Left colon (tissue), 2 donors: Measurements from ENCODE around the gene DENND2D. TPM values are rescaled to one million over a fixed set of nuclear protein-coding genes. Genes with fewer than 3 reads are reported as not detected.

Experiments
- ATAC-seq: fragments of 200-7000 bp; cut with Tn5 transposase; one replicate; pipeline ENCODE4 v1.9.1; 2020; ENCODE audit warnings: mild to moderate bottlenecking, moderate library complexity
- DNase-seq, 2 donors: peaks; one replicate each; pipeline ENCODE4 v3.0.0-alpha.2; 2020
- intact Hi-C, 2 donors: fragments of 100-400 bp; cut with DNase I in 1 of 2; cut with micrococcal nuclease in 1 of 2; formaldehyde crosslinking; loops; one replicate each; pipeline versions ENCODE4 v1.11.2 to v1.14.0; 2022; cut with DNase I, micrococcal nuclease
- long read RNA-seq: library from polyadenylated mRNA; unstranded; transcript quantifications from one replicate; pipeline ENCODE4 v2.0.0, GENCODE V29; 2021
- total RNA-seq, 2 donors: library from RNA; stranded (reverse); fragmentation: NEBNext Ultra II Directional; extraction: Animal tissue kit (Norgen Biotek cat#: 25700); gene quantifications; one replicate each; pipeline ENCODE4 v1.2.1, GENCODE V29; 2021
- donor health status: DM: no; HTN: no; CAD: no.
- donor health status: DM: yes; HTN: yes; CAD: no.

The DENND2D gene, protein sequence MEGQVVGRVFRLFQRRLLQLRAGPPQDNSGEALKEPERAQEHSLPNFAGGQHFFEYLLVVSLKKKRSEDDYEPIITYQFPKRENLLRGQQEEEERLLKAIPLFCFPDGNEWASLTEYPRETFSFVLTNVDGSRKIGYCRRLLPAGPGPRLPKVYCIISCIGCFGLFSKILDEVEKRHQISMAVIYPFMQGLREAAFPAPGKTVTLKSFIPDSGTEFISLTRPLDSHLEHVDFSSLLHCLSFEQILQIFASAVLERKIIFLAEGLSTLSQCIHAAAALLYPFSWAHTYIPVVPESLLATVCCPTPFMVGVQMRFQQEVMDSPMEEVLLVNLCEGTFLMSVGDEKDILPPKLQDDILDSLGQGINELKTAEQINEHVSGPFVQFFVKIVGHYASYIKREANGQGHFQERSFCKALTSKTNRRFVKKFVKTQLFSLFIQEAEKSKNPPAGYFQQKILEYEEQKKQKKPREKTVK
- total RNA-seq: 10 to 100 TPM; 54.1 to 63.5 TPM
- long read RNA-seq, transcript DENND2D-202 (12 exons, 1,894 nt): major isoform, 60 of 103 reads
- long read RNA-seq, partial matches to known transcripts: 13 of 103 reads
- long read RNA-seq, other reads (novel, unspliced or antisense): 27 of 103 reads

GRCh38 chr1:111199881-111200801 lies at the start of gene DENND2D:
Gene DENND2D, minus strand, starts transcription at chr1:111200646. Its CDS starts 187 bp downstream, at chr1:111200459.
- intact Hi-C loops: no loop called here
- peak; percentile 57 to 69 for DNase-seq
- ATAC-seq: peak; percentile 17

- no peak for DNase-seq
- intact Hi-C loops: no loop called here
These were observed 49.5 kb upstream of the DENND2D start for GRCh38 chr1:111249960-111250359.

DNA sequence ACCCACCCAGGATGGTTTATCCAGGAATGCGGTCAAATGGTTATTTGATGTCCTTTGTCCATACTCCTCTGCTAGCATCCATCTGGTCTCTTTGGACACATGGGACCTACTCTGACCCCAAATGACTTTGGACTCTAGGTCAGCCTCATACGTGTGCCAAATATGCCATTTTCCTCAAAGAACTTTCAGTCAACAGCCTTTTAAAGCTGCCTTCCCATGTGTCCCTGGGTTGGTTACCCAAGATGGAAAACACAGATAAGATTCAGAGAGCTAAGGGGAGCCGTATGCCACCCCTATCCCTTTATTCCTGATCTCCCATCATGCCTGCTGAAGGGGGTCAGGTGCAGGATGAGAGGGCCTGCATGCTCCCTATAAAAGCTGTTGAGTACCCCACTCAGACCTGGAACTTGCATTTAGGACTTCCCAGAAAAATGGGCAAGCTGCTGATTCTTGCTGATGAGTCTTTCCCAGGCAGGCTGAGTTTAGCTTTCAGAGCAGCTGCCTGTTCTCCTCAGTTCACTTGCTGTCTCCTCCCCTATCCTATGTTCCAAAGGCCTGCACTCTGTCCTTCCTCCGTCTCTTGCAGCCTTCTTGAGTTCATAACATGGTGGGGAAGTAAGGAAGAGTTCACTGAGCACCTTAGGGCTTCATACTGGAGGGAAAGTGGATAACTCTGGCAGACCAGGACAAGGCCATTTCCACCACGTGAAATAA lies 46.8 kb upstream of the DENND2D start:
- ATAC-seq (no peak), DNase-seq (no peak)
- intact Hi-C loops: no loop called here

More at GRCh38 chr1:111249960-111250359, 49.5 kb upstream of the DENND2D start:
- ATAC-seq: no peak

- DNase-seq: no peak
- ATAC-seq: no peak
These were observed 42.5 kb upstream of the DENND2D start for GRCh38 chr1:111242805-111243523.

DNA sequence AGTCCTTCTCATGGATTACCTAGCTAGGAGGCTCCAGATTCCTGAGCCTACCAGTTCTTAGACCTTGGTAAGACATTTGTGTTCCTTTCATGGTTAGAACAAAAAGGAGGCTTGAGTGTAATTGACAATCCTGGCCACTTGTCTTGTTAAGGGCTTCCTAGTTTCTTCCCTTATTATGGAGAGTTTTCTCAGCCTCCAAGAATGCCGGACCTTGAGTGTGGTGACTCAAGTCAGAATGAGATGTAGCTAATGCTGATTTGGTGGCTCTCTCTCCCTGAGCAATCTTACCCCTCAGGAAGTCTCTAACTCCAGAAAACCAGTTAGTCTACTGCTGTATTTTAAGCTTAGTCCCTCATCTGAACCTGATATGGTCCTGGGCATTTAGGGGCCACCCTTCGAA lies 41.4 kb upstream of the DENND2D start:
- intact Hi-C loops: no loop called here
- DNase-seq (no peak), ATAC-seq (no peak)

More at GRCh38 chr1:111242805-111243523, 42.5 kb upstream of the DENND2D start:
- intact Hi-C loops: no loop called here

DNA sequence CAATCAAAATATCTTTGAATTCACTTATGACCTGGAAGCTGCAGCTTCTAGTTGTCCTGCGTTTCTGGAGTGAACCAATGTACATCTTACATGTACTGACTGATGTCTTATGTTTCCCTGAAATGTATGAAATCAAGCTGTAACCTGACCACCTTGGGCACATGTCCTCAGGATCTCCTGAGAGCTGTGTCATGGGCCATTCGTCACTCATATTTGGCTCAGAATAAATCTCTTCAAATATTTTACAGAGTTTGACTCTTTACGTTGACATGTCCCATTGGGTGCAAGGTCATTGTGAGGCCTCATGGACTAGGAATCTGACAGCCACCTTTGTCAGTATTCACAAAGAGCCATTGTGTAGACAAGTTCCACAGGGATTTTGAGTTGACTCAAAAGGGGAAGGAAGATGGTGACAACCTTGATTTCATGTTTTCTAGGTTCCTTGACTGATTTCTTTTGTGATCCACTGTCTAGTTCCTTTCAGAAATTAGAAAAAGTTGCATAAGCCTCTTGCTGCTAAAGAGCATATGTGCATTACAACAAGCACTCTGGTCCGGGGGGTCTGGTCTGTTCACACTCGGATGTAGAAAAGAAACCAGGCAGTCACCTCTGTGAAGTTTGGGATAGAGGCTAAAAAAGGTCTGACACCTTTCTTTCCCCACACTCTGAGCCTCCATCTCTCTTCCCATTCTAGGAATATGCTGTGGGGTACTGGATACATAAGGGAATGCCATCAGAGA lies 37.8 kb upstream of the DENND2D start:
- intact Hi-C loops: no loop called here
- ATAC-seq (no peak), DNase-seq (no peak)

DNA sequence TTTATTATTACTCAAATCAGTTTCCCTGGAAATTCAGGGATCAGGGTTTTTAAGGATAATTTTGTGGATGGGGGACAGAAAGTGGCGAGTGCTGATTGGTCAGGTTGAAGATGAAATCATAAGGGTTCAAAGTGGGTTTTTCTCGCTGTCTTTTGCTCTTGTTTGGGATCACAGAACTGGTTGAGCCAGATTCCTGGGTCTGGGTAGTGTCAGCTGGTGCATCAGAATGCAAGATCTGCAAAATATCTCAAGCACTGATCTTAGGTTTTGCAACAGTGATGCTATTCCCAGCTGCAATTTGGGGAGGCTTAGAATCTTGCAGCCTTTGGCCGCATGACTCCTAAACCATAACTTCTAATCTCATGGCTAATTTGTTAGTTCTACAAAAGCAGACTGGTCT lies 36.4 kb upstream of the DENND2D start:
- intact Hi-C loops: no loop called here
- no peak for ATAC-seq
- no peak for DNase-seq

DNA sequence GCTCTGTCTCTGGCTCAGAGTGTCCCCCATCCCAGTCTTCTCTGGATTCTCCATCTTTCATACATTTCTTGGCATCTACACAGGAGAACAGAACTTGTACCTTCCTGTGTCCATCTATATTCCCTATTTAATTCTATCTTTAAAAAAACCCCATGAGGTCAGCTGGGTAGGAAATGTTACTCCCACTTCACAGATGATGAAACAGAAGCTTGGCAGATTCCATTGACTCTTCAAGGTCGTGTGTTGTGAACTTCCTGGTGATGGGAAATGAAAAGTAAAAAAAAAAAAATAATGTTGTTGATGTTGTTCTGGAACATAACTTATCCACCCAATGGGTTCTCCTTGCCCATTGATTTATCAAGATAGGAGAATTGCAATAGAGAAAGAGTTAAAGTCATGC lies 35.9 kb upstream of the DENND2D start:
- intact Hi-C loops: no loop called here
- ATAC-seq (no peak), DNase-seq (no peak)

- ATAC-seq (no peak), DNase-seq (no peak)
- intact Hi-C loops: no loop called here
These were observed 34.4 kb upstream of the DENND2D start for GRCh38 chr1:111234866-111235265.

- DNase-seq: no peak
- intact Hi-C loops: no loop called here
- no peak for ATAC-seq
These were observed 33.8 kb upstream of the DENND2D start for GRCh38 chr1:111234258-111234657.

GRCh38 chr1:111232134-111232533 lies 31.7 kb upstream of the DENND2D start:
- ATAC-seq (no peak), DNase-seq (no peak)
- intact Hi-C loops: no loop called here

GRCh38 chr1:111228748-111229126 lies 28.3 kb upstream of the DENND2D start:
- DNase-seq: no peak
- ATAC-seq: no peak
- intact Hi-C loops: loop anchor here in 1 of 2 donors (10.0 kb wide), 1 partner anchor 536 kb away; no protein-coding TSS in a partner anchor

- ATAC-seq: no peak
- intact Hi-C loops: loop anchor here in 1 of 2 donors (10.0 kb wide), 1 partner anchor 537 kb away; no protein-coding TSS in a partner anchor
- DNase-seq: no peak
These were observed 27.7 kb upstream of the DENND2D start for GRCh38 chr1:111227851-111228747.

GRCh38 chr1:111227434-111227833 lies 27.0 kb upstream of the DENND2D start, which contains the start of gene CHI3L2:
Gene CHI3L2, plus strand, starts transcription at chr1:111227713. Its CDS starts 17 bp downstream, at chr1:111227730.
- no peak for ATAC-seq
- intact Hi-C loops: loop anchor here in 1 of 2 donors (10.0 kb wide), 1 partner anchor 537 kb away; no protein-coding TSS in a partner anchor
- DNase-seq: no peak

DNA sequence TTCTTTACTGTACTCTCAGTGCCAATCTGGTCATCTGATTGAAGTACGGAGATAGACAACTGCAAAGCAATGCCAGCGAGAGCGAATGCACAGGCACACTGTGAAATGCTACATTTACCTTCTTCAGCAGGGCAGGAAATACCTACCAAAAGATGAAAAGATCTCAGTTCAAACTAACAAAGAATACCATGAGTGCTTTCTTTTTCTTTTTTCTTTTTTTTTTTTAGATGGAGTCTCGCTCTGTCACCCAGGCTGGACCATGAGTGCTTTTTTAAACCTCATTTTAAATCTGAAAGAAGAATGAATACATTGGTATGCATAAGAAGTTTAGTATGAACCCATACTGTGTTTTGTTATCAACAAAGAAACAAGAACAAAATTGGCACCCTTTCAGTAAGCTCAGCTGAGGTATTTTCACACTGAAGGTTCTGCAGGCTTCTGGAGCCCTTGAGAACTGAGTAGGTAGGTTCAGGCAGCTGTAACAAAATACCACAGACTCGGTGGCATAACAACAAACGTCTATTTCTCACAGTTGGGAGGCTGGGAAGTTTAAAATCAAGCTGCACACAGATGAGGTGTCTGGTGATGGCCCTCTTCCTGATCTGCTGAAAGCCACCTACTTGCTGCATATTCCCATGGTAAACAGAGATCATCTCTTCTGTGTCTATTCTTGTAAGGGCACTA lies 25.4 kb upstream of the DENND2D start:
- ATAC-seq (no peak), DNase-seq (no peak)
- intact Hi-C loops: loop anchor here in 1 of 2 donors (10.0 kb wide), 1 partner anchor 539 kb away; no protein-coding TSS in a partner anchor
